IPS DF 19.7 (cell line): ENCODE results near the gene BORCS5.
"Not testable (repeated sequence)": the region's sequence is repeated elsewhere in the genome, so short reads cannot be mapped to it uniquely, and the experiment has no call there.

ENCODE experiments used
- DNase-seq: peaks from one replicate; pipeline ENCODE4 v3.0.0-alpha.2; 2013; ENCODE audit warnings: low read depth, low spot score

The BORCS5 gene

DNA sequence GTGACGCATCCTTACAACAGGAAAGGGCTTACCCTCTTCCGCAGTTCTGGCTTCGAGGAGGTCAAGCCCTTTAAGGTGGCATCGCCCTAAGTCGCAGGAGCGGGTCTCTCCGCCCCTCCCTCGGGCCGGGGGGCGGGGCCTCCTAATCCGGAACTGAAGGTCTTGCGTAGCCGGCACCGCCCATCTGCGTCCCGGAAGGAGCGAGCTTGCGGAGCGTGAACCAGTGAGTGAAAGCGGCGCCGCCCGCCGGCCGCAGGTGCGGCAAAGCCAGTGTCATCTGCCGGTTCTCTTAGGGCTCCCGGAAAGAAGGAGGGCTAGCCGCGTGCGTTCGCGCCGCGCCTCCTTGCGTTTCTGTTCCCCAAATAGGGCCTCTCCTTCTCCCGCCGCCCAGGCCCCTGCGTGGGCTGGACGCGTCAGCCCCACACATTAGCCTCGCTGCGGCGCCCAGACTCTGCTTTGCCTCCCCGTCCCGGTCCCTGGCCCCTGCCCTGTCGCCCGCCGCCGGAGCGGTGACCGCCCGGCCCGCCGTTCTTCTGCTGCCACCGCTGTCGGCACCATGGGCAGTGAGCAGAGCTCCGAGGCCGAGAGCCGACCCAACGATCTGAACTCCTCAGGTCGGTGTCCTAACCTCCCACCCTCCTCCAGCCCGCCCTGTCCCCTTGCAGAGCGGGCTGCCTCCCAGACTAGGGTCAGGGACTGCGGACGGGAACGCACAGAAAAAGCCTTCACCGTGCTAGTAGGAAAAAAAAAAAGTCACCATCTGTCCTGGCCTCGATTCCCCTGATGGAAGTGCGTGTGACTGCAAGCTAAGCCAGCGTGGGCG lies at the start of gene BORCS5:
Gene BORCS5, plus strand, starts transcription at position 183 of the 823 bp plus-strand sequence. Its CDS starts 374 bp downstream, at position 557.
- DNase-seq, result peak; percentile 91

DNA sequence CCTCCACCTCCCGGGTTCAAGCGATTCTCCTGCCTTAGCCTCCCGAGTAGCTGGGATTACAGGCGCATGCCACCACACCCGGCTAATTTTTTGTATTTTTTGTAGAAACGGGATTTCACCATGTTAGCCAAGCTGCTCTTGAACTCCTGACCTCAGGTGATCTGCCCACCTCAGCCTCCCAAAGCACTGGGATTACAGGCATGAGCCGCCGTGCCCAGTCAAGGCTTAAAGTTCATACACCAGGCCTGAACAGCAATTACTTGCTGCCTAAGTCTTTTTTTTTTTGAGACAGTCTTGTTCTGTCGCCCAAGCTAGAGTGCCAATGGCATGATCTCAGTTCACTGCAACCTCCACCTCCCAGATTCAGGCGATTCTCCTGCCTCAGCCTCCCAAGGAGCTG lies 46.2 kb upstream of the BORCS5 start:
- DNase-seq, result not testable (repeated sequence)

DNA sequence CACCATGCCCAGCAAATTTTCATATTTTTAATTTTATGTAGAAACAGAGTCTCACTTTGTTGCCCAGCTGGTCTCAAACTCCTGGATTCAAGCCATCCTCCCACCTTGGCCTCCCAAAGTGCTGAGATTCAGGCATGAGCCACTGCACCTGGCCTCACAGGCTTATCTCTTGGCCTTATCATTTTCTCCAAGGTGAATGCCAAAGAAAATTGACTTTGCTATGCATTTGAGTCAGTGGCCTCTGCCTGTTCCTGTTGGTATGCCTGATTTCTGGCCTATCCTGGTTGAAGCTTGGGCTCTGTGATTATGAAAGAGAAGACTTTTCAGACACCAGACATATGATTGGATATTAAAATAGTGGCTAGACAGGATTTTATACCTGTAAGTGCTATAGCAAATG lies 41.0 kb upstream of the BORCS5 start:
- no peak for DNase-seq

DNA sequence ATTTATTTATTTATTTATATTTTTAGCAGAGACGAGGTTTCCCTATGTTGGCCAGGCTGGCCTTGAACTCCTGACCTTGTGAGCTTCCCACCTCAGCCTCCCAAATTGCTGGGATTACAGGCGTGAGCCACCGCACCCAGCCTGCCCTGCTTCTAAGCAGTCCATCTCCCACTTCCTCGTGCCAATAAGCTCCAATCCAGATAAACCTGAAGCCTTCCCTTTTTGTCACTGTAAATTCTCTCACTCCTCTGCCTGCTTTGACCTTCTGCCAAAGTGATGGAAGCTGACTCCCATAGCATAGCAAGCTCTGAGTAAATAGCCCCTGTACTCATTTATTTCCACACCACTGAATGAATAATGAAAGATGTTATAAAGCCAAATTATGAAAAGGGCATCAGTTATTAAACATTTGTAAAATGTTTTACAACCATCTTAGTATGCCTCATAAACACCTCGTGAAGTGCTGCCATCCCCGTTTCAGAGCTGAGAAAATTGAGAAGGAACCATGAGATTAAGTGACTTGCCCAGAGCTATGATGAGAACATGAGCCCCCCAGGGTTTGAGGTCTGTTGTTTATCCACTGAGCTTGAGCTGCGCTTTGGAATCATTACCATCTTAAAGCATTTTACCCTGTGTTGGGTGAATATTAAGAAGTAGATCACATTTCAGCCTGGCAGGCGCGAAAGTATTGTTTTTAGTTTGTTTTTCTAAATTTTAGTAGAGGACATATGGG lies 37.3 kb upstream of the BORCS5 start:
- DNase-seq, result no peak

DNA sequence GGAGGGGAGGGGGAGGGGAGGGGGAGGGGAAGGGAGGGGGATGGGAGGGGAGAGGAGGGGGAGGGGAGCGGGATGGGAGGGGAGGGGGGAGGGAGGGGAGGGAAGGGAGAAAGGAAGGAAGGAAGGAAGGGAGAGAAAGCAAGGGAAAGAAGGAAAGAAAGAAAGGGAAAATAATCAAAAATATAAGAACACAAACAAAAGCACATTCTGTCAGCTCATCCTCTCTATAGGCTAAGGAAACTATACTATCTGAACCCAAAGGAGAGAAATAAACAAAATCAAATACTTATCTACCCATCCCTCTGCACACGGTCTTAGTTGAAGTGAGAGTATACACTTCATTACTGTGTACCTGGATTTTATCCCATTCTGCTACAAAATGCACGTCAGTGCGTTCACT lies 33.8 kb upstream of the BORCS5 start:
- DNase-seq, result no peak

DNA sequence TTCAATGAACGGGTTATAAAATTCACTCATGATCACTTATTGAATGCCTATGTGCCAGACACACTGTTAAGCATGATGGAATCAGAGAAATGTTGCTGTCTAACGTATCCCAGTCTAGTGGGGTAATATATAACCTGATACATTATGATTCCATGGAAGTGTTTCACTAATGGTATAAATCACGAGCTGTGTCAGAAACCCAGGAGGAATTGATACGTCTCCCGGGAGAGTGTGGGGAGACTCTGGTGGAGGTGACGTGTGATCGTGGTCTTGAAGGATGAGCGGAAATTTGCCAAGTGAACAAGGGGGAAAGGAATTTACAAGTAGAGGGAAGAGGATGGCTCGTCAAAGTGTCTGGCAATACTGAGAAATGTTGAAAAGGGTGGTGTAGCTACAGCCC lies 33.3 kb upstream of the BORCS5 start:
- no peak for DNase-seq

DNA sequence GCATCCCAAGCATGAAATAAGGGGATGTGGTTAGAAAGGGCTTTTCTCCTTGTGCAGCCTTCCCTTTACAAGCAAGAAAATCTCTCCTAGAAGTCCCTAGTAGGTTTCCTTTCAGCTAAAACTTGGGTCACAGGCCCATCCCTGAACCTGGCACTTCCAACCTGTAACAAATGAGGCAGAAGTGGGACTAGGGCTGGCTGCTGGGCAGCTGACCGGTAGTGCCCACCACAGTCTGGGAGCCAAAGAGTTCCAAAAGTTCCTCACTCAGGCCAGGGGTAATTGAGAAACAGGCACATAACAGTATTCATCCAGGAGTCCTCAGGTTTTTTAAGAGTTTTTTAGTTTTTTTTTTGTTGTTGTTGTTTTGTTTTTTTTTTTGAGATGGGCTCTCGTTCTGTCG lies 30.6 kb upstream of the BORCS5 start:
- no peak for DNase-seq

DNA sequence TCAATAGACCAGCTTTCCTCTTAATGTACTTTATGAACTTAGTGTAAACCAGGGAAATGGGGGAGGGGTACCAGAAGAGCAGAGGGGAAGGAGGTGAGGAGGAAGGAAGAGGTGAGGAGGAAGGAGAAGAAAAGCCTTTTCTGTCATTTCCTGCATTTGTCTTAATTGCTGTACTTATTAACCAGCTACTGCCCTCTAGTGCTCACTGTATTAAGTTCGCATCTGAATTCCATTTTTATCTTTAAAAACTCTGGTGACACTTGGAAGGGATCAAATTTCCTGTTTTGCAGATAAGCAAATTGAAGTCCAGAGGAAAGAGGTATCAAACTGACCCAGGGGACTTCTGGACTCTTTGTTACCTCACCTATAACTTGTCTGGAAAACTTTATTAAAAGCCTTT lies 29.1 kb upstream of the BORCS5 start:
- DNase-seq, result no peak

DNA sequence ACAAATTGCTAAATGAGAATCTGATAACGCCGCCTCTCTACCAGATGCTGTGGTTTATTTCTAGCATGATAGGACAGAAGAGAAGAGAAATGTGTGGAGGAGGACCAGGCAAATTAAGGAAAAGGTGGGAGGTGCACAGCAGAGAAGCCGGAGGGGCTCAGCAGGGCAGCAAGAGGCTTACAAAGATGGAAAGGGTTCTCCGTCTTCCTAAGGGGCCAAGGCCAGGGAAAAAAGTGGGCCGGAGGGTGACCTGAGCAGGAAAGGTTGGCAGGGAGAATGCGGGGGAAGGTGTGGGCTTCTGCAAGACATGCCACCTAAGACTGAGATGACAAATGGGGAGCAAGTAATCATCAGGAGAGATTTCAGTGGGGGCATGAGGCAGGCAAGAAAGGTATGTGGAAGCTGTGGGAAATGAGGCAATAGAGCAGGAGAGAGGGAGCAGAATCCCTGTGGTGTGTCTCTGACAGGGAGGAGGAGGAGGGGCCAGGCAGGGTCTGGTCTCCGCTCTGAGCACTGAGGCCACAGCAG lies 25.6 kb upstream of the BORCS5 start:
- no peak for DNase-seq

DNA sequence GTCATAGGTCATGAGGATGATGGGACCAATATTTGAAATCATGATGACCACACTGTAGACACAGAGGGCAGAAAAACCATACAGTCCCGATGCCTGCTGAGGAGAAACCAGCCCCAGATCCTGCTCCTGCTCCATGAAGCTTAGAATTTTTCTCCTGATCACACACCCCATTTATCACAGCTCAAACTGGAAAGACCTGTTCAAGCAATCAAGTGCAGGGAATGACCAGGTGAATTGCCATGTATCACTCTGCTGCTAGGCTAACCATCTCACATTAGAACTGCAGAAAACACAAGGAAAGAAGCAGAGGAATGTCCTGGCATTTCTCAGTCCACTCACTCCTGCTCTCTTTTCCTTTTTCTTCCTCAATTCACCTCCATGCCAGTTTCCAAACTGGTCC lies 25.0 kb upstream of the BORCS5 start:
- DNase-seq, result no peak

DNA sequence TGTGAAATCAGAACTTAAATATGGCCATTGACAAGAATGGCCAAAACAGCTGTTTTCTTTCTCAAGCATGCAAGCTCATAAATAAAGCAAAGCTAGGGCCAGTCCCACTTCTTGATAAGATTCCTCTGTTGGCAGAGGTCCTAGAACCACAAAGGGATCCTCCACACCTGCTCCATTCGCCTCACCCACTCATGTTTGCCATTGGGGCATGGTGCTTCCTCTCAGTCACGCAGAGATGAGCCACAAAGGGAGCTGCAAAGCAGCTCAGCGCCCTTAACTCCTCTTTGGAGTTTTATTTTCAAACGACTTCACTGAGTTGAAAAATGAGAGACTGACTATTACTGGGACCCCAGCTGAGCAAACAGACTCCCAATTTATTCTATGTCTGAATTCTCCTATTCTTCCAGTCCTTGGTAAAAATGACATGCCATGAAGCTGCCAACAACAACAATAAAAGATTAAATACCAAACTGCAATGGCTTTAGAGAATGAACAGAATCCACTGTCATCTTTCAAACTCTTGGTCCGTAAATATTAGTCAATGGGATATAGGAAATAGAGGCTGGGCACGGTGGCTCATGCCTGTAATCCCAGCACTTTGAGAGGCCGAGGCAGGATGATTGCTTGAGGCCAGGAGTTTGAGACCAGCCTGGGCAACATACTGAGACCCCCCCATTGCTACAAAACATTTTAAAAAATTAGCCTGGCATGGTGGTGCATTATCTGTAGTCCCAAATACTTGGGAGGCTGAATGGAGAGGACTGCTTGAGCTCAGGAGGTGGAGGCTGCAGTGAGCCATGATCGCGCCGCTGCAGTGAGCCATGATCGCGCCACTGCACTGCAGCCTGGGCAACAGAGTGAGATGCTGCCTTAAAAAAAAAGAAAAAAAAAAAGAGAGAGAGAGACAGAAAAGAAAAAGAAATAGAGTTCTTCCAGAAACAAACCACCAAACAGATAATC lies 23.2 kb upstream of the BORCS5 start:
- DNase-seq, result no peak

DNA sequence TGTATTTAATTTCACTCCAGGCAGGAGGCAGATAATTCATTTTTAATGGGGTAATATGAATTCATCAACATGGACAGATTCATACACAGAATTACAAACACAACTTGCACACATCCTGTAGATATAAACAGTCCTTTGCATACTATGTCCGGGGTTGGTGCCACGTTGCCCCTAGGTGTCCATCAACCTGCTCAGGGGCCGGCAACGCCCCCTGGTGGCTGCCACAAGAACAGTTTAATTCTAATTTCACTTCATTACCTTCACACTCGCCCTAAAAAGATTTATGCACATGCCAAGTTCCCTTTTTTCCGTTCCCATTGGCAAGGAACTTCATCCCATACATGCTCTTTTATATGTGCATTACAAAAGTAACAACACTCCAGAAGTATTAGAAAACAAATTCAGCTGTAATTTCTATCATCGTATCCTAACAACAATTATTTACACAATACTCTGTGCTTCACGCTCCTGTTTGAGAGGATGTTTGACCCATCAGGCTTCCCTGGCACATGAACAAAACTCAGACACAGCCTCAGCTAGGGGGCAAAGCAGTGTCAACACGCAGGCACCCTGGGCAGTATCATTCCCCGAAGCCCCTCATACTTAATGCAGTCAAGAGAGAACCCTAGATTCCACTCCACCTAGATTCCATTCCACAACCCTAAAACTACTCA lies 22.4 kb upstream of the BORCS5 start:
- DNase-seq, result no peak

DNA sequence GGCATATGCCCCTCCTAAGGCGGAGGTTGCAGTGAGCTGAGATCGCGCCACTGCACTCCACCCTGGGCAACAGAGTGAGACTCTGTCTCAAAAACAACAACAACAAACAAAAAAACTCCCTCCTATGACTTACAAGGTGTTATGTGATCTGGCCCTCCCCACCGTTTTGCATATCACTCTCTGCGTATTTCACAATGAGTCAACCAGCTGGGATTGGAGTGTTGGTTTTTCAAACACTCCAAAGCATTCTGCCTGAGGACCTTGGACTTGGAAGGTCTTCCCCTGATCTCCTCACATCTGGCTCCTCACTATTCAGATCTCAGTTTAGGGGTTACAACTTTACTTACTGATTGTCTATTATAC lies 20.8 kb upstream of the BORCS5 start:
- DNase-seq, result no peak

DNA sequence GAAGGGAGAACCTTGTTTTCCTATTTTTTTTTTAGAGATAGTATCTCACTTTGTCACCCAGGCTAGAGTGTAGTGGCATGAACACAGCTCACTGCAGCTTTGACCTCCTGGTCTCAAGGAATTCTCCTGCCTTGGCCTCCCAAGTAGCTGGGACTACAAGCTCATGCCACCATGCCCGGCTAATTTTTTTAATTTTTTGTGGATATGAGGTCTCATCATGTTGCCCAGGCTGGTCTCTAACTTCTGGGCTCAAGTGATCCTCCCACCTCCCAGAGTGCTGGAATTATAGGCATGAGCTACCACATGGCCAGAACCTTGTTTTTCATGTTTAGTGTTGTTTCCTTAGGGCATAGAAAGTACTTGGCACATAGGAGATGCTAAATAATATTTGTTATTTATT lies 20.4 kb upstream of the BORCS5 start:
- DNase-seq, result no peak

DNA sequence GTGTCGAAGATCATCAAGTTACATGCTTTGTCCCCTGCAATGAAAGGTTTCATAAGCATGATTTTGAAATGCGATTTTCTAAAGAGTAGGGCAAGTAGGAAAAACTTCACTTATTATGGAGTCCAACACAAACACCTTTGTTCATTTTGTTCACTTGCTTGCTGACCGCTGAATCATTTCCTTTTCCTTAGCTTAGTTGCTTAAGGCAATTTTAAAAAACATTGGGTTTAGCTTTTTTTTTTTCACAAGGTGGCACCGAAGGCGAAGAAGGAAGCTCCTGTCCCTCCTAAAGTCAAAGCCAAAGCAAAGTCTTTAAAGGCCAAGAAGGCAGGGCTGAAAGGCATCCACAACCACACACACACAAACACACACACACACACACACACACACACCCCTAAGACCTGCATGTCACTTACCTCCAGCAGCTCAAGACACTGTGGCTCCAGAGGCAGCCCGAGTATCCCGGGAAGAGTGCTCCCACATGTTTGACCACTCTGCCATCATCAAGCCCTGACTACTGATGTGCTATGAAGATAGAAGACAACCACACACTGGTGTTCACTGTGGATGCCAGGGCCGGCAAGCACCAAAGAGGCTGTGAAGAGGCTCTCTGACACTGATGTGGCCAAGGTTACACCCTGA lies 18.2 kb upstream of the BORCS5 start:
- DNase-seq, result no peak

DNA sequence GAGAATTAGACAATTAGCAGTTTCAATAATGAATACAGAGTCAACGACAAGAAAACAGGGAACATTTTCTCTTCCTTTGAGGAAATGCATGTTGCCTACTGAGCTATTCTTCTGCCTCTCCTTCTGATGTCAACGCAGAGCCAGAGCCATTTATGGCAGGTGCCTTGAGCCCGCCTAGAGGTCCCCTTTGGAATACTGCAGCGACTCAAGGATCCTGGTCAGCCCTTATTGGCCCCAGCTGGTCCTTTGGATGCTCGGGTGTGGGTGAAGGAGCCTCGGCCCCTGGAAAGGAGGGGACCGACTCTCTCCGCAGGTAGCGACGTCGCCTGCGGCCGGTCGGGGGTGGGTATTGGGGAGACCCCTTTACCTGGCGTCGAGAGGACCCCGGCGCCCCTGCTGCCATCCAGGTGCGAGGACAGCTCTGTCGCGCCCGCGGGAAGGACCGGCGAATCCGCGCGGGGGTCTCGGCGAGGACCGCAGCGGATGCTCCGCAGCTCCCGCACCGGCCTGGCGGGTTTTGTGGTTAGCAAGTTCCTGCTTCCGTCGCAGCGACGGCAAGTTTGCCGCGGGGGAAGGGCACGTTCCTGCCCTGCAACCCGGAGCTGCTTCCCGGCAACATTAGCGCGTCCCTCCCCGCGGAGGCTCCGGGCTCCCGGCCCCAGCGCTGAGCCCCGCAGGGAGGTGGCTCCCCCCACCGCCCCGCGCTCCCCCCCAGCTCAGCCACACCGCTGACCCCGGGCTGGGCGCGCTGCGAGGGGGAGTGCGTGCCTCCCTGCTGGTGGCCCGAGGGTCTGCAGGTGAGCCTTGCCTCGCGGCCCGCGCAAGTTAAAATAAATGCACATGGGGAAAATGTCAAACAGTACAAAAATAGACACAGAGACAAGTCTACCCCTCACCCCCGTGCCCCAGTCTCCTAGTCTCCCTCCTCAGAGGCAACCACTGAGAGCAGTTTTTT lies 6.9 kb upstream of the BORCS5 start, which contains the start of gene MANSC1:
Gene MANSC1, minus strand, starts transcription at position 532 of the 955 bp plus-strand sequence. CDS start 6,928 bp downstream, outside the sequence.
- DNase-seq, result no peak

DNA sequence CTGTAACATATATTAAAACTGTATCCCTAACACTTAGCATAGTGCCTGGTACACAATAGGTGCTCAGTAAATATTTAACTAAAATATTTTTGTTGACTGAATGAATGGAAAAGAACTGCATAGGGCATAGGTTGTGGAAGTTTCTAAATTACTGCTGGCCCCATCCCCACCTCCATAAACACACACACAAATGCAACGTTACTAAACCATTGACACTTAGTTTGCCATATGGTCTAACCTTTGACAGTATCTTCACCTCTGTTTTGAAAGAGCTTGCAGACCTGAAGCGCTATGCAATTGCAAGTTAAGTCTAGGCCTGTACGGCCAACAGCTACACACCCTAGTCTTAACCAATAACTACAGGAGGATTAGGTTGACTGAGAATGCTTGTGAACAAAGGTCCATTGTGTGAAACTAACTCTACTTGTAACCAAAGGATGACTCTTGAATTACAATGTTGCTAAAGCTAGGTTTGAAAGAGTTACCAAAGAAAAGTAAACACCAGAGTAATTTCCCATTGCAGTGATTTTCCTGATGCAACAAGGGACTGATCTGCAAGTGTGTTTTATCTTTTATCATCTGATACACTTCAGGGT lies 5.9 kb upstream of the BORCS5 start:
- no peak for DNase-seq

DNA sequence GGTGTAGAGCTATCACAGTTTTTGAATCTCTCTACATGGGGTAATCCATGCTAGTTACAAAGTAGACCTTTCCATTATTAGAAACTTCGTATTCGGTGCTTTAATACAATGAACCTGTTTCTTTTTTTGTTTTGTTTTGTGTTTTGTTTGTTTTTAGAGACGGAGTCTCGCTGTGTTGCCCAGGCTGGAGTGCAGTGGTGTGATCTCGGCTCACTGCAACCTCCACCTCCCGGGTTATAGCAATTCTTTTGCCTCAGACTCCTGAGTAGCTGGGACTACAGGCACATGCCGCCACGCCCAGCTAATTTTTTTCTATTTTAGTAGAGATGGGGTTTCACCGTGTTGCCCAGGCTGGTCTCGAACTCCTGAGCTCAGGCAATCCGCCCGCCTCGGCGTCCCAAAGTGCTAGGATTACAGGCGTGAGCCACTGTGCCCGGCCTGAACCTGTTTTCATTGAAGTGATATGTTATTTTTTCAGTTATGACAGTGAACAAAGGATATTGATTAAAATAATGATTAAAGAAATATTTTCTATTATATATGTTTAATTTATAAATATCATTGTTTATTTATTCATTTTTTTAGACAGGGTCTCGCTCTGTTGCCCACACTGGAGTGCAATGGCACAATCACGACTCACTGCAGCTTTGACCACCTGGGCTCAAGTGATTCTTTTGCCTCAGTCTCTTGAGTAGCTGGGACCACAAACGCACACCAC lies 5.3 kb upstream of the BORCS5 start:
- DNase-seq, result not testable (repeated sequence)
